GM21423 (cell line): ENCODE measurements around the gene KRT26.
A peak's percentile ranks its signal among the peaks of the same experiment; 100 is the strongest.
"Not testable (repeated sequence)": the region's sequence is repeated elsewhere in the genome, so short reads cannot be mapped to it uniquely, and the experiment has no call there.

ENCODE experiments used
- ATAC-seq: cut with Tn5 transposase; IDR thresholded peaks from one replicate; pipeline ENCODE4 v1.9.1; 2021; ENCODE audit warnings: mild to moderate bottlenecking, moderate library complexity; ENCODE audit not compliant: unreplicated experiment

Gene KRT26, protein sequence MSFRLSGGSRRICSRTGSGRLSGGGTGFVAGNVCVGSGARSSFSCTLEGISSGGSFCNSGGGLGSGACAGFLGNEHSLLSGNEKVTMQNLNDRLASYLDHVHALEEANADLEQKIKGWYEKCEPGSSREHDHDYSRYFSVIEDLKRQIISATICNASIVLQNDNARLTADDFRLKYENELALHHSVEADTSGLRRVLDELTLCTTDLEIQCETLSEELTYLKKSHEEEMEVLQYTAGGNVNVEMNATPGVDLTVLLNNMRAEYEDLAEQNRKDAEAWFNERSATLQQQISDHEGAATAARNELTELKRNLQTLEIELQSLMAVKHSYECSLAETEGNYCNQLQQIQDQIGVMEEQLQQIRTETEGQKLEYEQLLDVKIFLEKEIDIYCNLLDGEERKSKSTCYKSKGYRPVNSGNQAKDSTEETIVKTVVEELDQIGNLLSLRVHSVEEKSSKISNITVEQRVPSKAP

DNA sequence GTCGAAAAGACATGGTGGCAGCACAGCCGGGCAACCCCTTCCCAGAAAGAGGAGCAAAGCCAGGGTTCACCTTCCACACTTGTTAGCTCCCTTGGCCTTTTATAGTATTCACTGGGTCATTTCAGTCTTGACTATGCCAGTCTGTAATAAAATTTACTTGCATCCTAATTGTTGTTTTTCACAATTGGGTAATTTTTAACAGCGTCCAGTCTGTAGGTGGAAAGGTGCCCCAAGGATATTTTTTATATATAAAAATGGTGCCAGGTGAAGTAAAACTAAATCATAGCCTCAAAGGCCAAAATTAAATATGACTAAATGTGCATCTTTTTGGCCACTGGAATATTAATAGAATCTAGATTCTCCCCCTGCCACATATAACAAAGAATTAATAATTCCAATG is at the start of gene KRT26:
TSS of gene KRT26 (minus strand) at position 101 of the 400 bp plus-strand sequence. CDS start at position 13, 88 bp downstream.
- no peak for ATAC-seq

DNA sequence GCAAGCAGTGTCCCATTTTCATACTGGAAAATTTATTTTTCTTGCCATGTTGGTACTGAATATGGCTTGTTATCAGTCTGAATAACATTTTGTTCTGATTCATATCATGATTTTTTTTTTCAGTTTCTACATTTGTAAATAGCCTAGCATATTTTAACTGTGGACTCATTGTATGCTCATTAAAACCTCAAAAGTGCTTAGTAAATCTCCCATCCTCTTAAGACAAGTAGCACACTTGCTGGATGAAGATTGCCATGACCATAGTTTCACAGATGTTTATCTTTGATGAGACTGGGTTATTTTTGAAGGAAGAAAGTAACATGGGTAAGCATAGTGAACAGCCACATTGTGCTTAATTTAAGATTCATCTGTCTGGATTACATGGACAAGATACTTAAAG is 49.5 kb upstream of the KRT26 start:
- no peak for ATAC-seq

DNA sequence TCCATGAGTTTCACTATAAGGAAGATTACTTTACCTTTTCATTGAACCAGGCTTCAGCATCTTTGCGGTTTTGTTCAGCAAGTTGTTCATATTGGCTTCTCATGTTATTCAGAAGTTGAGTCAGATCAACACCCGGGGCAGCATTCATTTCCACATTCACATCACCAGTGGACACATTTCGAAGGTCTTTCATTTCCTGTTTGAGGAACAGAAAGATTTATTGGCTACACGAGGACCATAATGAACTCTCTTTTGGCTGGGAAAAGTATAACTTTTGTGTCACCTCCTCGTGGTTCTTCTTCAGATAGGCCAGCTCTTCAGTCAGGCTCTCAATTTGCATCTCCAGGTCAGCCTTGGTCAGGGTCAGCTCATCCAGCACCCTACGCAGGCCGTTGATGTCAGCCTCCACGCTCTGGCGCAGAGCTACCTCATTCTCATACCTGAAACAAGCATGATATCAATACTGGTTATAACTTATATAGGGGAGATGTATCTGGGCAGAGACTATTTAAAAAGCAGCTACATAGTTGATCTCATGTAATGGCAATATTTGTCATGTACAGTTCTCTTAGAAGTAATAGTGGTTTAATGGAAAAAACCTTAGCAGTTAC is 48.3 kb upstream of the KRT26 start:
- no peak for ATAC-seq

DNA sequence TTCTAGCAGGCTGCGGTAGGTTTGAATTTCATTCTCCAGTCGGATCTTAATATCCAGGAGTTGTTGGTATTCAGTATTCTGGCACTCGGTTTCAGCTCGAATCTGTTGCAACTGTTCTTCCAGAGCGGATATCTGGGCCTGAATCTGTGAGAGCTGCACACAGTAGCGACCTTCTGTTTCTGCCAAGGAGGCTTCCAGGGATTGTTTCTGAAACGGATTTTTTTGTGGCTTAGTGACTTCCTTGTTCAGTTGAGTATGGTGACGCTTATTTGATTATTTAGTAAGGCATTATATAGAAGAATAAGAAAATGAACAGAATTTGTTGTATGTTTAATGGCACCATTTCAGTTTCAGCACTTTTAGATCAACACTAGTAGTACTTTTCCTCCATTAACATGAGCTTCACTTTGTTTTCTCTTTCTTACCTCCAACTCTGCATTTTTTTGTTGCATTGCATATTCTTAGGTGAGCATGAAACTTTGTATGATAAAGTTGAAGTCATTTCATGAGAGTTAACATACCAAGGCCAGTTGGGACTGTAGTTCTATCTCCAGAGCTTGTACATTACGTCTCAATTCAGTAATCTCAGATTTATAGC is 47.6 kb upstream of the KRT26 start:
- no peak for ATAC-seq

DNA sequence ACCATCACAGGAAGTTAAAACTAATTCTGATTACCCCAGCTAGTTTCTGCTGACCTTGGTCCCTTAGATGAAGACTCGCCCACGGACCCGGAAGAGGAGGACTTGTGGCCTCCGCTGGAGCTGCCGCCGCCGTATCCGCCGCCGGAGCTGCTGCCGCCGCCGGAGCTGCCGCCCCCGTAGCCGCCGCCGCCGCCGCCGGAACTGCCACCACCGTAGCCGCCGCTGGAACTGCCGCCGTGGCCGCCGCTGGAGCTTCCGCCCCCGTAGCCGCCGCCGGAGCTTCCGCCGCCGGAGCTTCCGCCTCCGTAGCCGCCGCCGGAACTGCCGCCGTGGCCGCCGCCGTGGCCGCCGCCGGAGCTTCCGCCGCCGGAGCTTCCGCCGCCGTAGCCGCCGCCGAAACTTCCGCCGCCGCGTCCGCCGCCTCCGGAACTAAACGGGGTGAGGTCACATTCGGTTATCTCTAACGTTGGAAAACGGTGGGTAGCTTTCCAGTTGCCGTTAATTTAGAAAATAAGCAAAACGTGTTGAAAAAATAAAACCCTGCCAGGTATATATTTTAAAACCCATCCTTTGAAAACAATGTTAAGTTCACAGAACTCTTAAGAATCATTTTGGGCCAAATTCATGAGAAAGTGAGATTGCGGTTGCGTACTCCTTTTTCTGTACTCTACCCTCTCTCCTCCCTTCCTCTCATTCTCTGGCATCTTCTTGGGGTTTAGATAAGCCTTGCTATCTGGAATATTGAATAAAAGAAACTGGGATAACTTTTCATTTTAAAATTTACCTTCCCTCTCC is 46.9 kb upstream of the KRT26 start:
- ATAC-seq: peak; percentile 80

DNA sequence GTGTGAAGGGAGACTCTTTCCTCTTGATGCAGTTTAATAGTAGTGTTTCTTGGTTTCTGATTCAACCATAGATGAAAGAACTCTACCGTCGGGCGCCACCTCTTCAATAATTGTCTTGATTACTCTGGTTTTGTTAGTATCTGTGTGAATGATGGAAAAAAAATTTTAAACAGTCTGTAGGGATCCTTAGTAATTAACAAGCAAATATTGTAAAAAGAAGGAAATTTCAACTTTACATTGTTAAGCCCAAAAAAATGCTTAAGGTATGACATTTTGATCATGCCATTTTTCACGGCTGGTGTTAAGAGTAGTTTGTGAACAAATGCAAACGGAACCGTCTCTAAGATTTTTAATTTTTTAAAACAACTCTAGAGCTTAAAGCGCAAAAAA is 46.3 kb upstream of the KRT26 start:
- no peak for ATAC-seq

DNA sequence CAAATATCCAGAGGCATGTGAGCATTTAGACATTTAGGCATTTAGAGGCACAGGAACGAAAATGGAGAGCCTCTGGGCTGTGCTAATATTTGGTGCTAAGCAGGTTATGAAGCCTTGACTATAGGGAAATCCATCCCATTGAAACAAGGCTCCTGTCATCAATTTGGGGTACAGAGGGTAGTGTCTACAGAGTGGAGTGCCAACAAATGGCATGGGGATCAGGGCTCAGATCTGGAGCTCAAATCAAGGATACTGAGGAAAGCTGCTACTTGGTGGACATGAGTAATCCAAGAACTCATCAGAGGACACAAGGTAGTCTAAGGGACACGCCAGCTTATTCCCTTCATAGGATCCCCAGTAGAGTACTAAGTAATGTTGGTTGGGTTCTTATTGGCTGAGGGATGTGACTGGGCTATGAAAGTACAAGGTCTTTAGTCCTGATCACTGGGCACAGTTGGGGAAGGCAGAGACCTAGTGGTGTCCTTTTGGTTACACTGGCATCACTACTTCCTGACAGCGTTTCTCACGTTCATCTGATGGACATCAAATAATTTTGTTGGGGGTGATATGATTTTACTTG is 45.2 kb upstream of the KRT26 start:
- ATAC-seq: no peak

DNA sequence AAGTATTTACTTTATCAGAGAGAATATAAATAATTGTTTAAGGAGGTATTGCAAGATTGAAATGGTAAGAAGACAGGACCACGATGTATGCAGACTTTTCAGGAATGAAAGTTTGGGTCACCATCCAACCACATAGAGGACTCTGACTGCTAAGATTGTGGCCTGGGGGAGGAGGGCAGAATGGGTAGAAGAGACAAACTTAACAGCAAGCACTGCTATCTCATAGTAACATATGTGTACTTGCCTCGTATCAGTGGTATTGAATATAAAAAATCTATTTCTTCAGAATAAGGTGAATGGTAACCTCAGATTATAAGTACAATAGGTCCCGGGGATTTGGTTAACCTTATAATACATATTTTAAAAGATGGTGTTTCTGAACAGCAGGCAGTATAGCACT is 44.6 kb upstream of the KRT26 start:
- ATAC-seq: no peak

DNA sequence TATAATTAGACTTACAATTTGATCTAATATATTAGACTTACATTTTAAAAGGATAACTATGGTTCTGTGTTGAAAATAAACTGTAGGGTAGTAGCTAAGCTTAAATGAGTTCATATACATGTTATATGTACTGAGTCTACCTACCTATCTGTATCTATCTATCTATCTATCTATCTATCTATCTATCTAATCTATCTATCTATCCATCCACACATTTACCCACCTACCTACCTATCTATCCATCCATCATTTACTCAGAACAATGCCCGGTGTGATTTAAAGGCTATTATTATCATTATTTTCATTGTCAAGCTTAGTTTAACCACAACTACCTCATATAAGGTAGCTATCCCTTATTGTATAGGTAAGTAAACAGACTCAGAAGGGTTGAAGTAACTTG is 43.4 kb upstream of the KRT26 start:
- no peak for ATAC-seq

DNA sequence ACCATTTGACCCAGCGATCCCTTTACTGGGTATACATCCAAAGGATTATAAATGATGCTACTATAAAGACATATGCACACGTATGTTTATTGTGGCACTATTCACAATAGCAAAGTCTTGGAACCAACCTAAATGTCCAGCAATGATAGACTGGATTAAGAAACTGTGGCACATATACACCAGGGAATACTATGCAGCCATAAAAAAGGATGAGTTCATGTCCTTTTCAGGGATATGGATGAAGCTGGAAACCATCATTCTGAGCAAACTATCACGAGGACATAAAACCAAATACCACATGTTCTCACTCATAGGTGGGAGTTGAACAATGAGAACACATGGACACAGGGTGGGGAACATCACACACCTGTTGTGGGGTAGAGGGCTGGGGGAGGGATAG is 42.7 kb upstream of the KRT26 start:
- not testable (repeated sequence) for ATAC-seq

DNA sequence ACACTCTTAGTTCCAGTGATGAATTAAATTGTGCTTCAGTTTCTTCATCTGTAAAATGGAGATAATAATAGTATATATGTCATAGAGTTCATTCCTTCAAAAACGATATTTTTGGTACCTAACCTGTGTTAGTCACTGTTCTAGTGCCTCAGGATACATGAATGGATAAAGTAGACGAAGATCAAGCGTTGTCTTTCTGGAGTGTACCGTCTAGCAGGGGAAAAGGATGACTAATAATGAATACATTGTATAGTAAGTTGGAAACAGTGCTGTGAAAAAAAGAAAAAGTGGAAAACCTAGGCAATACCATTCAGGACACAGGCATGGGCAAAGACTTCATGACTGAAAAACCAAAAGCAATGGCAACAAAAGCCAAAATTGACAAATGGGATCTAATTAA is 41.8 kb upstream of the KRT26 start:
- no peak for ATAC-seq

DNA sequence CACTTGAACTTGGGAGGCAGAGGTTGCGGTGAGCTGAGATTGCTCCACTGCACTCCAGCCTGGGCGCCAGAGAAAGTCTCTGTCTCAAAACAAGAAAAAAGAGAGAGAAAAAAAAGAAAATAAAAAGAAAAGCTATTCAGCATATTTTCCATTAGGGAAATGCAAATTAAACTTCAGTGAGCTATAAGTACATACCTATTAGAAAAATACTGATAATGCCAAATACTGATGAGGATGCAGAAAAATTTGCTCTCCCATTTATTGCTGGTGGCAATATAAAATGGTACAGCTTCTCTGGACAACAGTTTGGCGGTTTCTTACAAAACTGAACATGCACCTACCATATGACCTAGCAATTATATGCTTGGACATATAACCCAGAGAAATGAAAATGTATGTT is 40.6 kb upstream of the KRT26 start:
- ATAC-seq: no peak

DNA sequence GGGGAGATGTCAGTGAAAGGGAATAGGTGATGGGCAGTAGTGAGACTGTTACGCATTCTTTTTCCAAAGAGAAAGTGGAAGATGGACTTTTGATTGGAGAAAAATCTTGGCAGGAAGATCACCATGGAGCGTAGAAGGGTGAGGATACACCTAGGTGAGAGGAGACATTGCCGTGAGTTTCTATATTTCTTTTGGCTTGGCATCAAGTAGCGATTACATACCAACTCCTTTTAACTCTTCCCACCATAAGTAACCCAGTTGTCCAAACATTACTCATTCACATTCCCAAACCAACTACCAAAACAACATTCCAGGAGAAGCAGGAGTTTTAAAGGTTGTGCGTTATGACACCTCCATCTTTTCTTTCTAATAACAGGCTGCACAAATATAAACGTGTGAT is 38.5 kb upstream of the KRT26 start:
- ATAC-seq: no peak

DNA sequence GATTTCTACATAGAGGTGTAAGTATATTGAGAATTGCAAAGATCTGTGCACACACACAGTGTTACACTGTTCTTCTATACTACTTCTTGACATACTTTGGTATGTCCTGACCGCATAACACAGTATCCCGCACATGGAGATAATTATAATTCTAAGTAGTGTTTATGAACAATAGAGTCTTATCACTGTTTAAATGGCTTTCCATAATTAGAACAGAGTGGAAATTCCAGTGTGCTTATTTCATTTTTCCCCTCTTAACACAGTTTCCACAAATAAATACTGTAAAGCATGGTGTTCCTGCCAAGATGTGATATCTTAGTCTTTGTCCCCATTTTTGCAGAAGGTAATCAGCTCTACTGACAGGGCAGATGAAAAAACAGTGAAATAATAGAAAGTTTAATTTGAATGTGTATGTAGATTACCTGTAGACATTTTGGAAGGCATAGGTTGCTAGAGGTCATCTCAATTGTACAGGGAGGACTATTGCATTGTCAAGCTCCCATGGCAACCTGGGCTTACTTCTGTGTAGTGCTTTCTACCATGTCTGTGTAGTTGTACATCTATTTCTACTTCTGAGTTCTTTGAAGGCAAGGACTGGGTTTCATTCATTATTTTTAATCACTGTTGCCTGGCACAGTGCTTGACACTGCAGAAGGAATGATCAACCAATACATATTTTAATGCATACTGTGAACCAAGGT is 37.9 kb upstream of the KRT26 start:
- ATAC-seq: no peak

DNA sequence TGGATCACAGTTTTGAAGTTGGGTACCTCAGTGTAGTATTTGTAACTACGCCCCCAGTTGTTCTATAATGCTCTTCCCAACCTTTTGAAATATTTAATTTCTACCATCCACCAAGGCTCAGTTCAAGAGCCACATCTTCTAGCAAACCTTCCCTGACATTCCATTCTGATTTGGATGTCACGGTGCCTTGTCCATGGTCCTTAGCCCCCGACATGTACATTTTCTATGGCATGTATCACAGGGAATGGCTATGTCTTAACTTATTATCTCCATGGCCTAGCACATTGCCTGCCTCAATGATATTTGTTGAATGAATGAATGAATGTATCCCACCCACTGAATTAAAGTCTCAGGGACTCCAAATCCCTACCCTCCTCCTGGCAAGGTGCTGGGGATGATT is 34.1 kb upstream of the KRT26 start:
- no peak for ATAC-seq

DNA sequence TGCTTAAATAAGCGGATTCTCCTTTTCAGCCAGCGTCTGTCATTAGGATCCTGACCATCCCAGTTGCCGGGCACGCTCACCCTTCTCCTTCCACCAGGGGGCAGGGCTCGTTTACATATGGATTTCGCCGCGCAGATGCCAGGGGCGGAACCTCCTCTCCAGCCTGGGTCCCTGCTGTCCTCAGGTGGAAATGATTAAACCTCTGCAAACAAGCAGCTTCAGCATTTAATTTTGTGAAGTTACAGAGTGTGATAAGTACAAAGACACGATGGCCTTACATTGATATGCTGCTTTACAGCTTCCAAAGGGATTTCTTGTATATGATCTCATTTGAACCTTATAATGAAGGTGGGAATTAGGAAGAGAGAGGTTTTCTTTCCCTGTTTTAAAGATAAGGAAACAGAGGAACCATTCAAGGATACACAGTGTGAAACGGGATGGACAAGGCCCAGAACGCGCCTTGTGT is 31.6 kb upstream of the KRT26 start:
- no peak for ATAC-seq

DNA sequence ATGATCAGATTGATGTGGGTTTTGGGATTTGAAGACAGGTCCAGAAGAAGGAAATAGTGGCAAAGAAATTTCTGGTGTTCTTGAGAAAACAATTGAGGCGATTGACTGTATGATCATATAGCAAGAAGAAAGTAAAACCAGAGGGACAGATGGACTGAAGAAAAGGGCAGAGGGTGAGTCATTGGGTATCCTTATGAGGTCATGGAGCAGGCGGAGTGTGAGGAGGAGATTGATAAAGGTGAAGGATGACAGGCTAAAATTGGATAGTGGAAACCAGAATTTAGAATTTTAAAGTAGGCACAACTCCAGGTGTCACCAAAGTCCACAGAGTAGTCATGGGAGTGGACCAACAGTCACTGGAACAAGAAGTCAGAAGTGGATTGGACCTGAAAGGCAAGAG is 29.2 kb upstream of the KRT26 start:
- no peak for ATAC-seq

DNA sequence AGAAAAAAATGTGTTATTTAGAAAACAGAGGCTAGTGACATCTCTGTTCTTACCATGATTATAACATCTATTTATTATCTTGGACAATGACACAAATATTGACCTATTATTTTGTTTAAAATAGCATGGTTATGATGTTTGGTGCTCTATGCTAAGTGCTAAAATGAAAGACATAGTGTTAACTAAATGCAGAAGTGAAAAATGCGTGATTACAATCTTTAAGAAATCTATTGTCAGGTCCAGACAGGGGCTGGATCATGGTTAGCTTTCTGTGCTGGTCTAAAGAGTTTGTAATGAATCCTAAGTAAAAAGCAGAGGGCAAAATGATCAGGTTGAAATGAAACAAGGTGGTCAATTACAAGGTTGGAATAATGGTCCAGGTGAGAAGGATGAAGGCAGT is 28.4 kb upstream of the KRT26 start:
- ATAC-seq: no peak

DNA sequence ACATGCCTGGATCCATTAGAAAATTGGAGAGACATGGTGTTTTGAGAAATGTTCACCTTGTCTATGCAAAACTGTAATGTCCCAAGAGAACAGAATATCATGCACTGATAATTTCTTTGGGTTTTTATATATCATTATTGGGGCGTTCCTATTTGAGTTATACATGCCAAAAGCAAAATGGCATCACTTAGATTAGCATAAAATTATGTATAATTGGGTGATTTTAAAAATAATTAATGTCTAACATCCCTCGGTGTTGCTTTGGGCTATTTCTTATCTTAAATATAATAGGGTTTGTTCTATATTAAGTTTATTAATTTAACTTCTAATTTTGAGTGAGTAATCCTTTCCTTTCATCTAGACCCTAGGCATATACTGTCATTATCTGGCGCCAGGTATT is 27.9 kb upstream of the KRT26 start, which contains the start of gene KRT28:
TSS of gene KRT28 (minus strand) at position 101 of the 400 bp plus-strand sequence. CDS start at position 35, 66 bp downstream.
- ATAC-seq: no peak

DNA sequence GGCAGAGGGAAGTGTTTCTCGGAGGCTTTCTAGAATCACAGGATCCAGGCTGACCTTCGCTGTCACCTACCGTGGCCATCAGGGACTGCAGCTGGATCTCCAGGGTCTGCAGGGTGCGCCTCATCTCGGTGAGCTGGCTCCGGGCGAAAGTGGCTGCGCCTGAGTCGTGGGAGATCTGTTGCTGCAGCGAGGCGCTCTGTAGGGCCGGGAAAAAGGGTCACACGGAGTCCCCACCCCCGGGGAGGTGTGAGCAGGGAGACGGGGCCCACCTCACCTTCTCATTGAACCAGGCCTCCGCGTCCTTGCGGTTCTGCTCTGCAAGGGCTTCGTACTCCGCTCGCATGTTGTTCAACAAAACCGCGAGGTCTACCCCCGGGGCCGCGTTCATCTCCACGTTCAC is 24.8 kb upstream of the KRT26 start:
- no peak for ATAC-seq
